Dermis microvascular lymphatic vessel endothelial cell (primary cell): ENCODE measurements around the gene NSG2. TPM values are rescaled to one million over a fixed set of nuclear protein-coding genes. Genes with fewer than 3 reads are reported as not detected.

Experiments
- DNase-seq, 2 donors: peaks; one replicate each; pipeline versions ENCODE4 v3.0.0 to v3.0.0-alpha.2; 2010; ENCODE audit warnings: low read depth in 2 of 2
- total RNA-seq: library from RNA; depleted of rRNA; stranded (reverse); fragments of >200 nt; gene quantifications from 2 replicates; pipeline ENCODE4 v1.2.1, GENCODE V29; 2014

NSG2 gene
- total RNA-seq, 1 donor from 2014 or later: not detected

GRCh38 chr5:174149989-174150388 is 104.5 kb downstream of the NSG2 start:
- no peak for DNase-seq

GRCh38 chr5:174151599-174152181 is 106.2 kb downstream of the NSG2 start:
- DNase-seq: no peak

- no peak for DNase-seq
Measured at GRCh38 chr5:174154559-174154958, 109.1 kb downstream of the NSG2 start.

GRCh38 chr5:174155281-174155680 is 109.8 kb downstream of the NSG2 start:
- DNase-seq: no peak

GRCh38 chr5:174155706-174156105 is 110.2 kb downstream of the NSG2 start:
- no peak for DNase-seq

- DNase-seq: no peak
Measured at GRCh38 chr5:174157048-174157447, 111.5 kb downstream of the NSG2 start.

Other genes with a start within 250 kb of the NSG2 start
- 9.5 and 28.4 TPM in 2 replicates for gene CPEB4, start 157.4 kb upstream of the NSG2 start, total RNA-seq
- not detected in 2 replicates for gene C5orf47, start 56.5 kb upstream of the NSG2 start, total RNA-seq